Nephron progenitor cell (in vitro differentiated cells): ENCODE data around the gene CRYBA4.

ENCODE experiments used
- DNase-seq: peaks from one replicate; pipeline ENCODE4 v3.0.0; 2021
- H3K27ac Mint-ChIP-seq: 2 replicates; pipeline ENCODE4 v1.8.0; 2021; ENCODE audit warnings: mild to moderate bottlenecking, moderate library complexity, mixed read lengths
- H3K27me3 Mint-ChIP-seq: 2 replicates; pipeline ENCODE4 v1.8.0; 2021; ENCODE audit warnings: mild to moderate bottlenecking, low read depth, mixed read lengths; ENCODE audit not compliant: poor library complexity
- H3K36me3 Mint-ChIP-seq: 2 replicates; pipeline ENCODE4 v1.8.0; 2021; ENCODE audit warnings: low read depth, mixed read lengths
- H3K4me1 Mint-ChIP-seq: 2 replicates; pipeline ENCODE4 v1.8.0; 2021; ENCODE audit warnings: mixed read lengths
- H3K4me3 Mint-ChIP-seq: 2 replicates; pipeline ENCODE4 v1.8.0; 2021; ENCODE audit warnings: mild to moderate bottlenecking, moderate library complexity, mixed read lengths
- H3K9me3 Mint-ChIP-seq: 2 replicates; pipeline ENCODE4 v1.8.0; 2021; ENCODE audit warnings: mild to moderate bottlenecking, moderate library complexity, mixed read lengths
- CTCF ChIP-seq: fragments of 200-600 bp; sonication (generic); IDR thresholded peaks from 2 replicates; pipeline ENCODE4 v1.5.0; 2021; ENCODE audit warnings: antibody characterized with exemption

Gene CRYBA4

DNA sequence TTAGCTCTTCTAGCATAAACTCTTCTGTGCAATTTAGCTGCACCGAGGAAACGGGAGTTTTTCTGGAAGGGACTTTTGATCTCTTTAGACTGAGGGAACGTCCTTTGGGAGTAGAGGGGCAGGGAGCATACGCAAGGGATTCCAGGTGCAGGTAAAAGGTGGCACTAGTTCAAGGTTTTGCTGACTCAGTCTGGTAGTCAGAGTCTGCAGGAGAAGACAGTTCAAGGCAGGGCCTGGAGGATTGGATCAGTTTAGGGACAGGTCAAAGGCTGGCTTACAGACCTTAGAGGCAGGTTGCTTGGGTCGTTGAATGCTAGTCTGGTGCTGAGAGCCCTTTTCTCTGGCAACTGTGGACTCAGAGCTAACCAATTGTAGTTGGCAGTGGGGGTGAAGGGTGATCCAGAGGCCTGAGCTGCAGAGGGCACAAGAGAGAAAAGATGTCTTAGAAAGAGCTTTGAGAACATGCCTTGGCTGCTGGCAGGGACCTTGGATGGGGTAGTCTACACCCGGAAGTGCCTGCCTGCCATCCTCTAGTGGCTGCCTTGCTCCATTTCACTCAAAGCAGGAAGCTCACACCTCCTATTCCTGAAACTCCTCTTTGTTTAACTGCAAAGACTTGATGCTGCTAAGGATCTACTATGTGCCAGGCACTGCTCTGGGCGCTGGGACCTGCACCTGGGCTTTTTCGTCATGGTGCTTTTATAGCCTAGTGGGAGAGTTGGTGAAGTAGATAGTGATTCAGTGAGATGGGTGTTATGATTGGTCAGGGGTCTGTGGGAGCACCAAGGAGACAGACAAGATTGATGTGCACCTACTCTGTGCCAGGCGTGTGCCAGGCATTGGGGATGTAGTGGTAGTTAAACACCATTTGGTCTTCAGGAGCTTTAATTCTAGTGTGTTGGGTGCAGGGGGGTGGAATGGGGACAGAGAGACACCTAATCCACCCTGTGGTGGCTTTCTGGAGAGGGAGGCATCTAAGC lies 52.7 kb downstream of the CRYBA4 start:
- Mint-ChIP-seq H3K27me3 (peaks cover 16% of the 10 kb centered on the region), H3K36me3 (peaks cover 11% of the 10 kb centered on the region), H3K4me3 (peak overlapping the region; percentile 95), H3K9me3 (no peaks in the 10 kb centered on the region), H3K4me1 (peaks cover 57% of the 10 kb centered on the region), H3K27ac (no peak overlapping the region)
- TF ChIP-seq CTCF: no peak
- DNase-seq: no peak

DNA sequence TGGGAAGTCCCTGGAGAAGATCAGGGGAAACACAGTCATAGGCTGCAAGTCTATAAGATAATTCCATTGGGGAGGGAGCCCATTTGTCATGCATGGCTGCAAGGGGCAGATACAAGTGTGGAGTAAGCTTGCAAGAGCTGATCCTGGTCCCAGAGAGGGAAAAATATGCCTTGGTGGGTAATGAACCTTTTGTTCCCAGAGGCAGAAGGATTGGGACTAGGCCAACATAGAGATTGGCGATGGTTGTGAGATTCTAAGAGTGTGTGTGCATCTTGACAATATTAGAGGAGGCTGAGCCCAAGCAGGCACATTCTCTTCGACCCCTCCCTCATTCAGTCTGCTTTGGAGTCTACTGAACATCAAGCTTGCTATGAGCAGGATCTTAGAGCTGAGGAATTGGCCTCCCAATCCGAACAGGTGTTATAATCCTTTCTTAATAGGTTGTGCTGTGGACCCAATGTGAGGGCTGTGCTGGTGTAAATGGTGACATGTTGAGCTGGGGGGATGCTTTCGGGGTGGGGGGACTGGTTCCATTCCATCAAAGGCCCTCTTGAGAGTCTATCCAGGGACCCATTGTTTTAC lies 54.0 kb downstream of the CRYBA4 start:
- peaks cover 11% of the 10 kb centered on the region for H3K36me3 Mint-ChIP-seq
- H3K4me3 Mint-ChIP-seq: no peak overlapping the region
- H3K27ac Mint-ChIP-seq: no peak overlapping the region
- no peak for DNase-seq
- peaks cover 16% of the 10 kb centered on the region for H3K27me3 Mint-ChIP-seq
- H3K4me1 Mint-ChIP-seq: peaks cover 58% of the 10 kb centered on the region
- H3K9me3 Mint-ChIP-seq: no peaks in the 10 kb centered on the region
- TF ChIP-seq CTCF: no peak

DNA sequence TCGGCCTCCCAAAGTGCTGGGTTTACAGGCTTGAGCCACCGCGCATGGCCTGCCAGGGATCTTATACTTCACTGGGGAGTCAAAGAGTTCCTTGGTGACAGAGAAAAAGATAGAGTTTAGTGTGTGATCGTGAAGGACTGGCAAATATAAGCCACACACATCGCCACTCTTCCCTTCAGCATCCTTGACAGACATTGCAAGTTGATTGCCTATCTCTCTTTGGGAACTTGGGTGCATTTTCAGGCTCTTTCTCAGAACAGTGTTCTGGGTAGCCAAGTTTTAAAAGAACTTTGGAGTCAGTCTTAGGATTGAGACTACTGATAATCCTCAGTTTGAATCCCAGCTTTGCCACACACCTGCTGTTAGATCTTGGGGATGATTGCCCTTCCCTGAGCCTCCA lies 55.5 kb downstream of the CRYBA4 start:
- peaks cover 23% of the 10 kb centered on the region for H3K36me3 Mint-ChIP-seq
- peaks cover 16% of the 10 kb centered on the region for H3K27me3 Mint-ChIP-seq
- DNase-seq: no peak
- peaks cover 56% of the 10 kb centered on the region for H3K4me1 Mint-ChIP-seq
- no peak for TF ChIP-seq CTCF
- H3K9me3 Mint-ChIP-seq: no peaks in the 10 kb centered on the region
- no peak overlapping the region for H3K27ac Mint-ChIP-seq
- no peak overlapping the region for H3K4me3 Mint-ChIP-seq

DNA sequence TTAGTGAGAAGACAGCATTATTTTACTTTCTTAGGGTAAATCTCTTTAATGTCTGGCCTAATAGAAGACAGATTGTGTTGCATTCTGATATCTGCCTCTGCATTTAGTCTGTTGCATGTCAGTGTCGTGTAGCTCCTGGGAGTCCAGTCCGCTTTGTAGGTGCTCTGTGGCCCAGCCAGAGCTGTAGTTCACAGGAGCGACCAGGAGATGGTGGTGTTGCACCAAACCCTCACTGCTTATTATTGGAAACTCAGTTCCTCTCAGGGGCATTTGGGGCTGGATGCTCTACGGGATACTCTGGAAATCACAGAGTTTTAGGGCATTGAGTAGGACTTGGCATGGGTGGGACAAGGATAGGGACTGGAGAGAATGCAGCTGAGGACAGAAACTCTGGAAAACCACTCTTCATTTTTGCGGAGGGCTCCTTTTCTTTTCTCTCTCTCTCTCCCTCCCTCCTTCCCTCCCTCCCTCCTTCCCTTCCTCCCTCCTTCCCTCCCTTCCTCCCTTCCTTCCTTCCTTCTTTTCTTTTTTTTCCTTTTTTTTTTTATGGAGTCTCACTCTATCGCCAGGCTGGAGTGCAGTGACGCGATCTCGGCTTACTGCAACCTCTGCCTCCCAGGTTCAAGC lies 57.4 kb downstream of the CRYBA4 start:
- Mint-ChIP-seq H3K36me3 (peaks cover 35% of the 10 kb centered on the region), H3K4me1 (peaks cover 48% of the 10 kb centered on the region), H3K27me3 (peaks cover 21% of the 10 kb centered on the region), H3K27ac (no peak overlapping the region), H3K4me3 (no peak overlapping the region), H3K9me3 (no peaks in the 10 kb centered on the region)
- peak; percentile 95 for TF ChIP-seq CTCF
- DNase-seq: peak; percentile 85
